Loucy (cell line): ENCODE results near the gene AGAP9.
"Not testable (repeated sequence)": the region's sequence is repeated elsewhere in the genome, so short reads cannot be mapped to it uniquely, and the experiment has no call there.

Source experiments
- CTCF ChIP-seq: fragments of 200-600 bp; sonication (generic); conservative IDR thresholded peaks from 2 replicates; pipeline ENCODE4 v1.5.1; 2014; ENCODE audit warnings: mild to moderate bottlenecking, antibody characterized with exemption, low read length
- EZH2phosphoT487 ChIP-seq: fragments of 200-600 bp; IDR thresholded peaks from 2 replicates; pipeline ENCODE4 v1.6.1; 2018; ENCODE audit warnings: antibody characterized with exemption, mild to moderate bottlenecking, moderate library complexity, borderline replicate concordance

GRCh38 chr10:47491600-47491999, 31.8 kb downstream of the AGAP9 start, which contains the start of gene FAM25G:
- TF ChIP-seq CTCF, EZH2phosphoT487: not testable (repeated sequence)
